WI38 (cell line): Measurements from ENCODE around the gene ABCB8.

ENCODE experiments used
- H3K4me3 ChIP-seq: 2 replicates; pipeline ENCODE4 v1.5.1; 2011; ENCODE audit warnings: low read depth, mild to moderate bottlenecking, control low read depth, low read length
- CTCF ChIP-seq: IDR thresholded peaks from 2 replicates; pipeline ENCODE4 v1.5.1; 2012; ENCODE audit warnings: low read depth, mild to moderate bottlenecking, control low read depth, low read length

ABCB8 gene

GRCh38 chr7:151062111-151062398 is 33.8 kb downstream of the ABCB8 start:
- no peak overlapping the region for H3K4me3 ChIP-seq

GRCh38 chr7:151062399-151063211 is 34.4 kb downstream of the ABCB8 start:
- no peak for TF ChIP-seq CTCF
- H3K4me3 ChIP-seq: no peak overlapping the region

More at GRCh38 chr7:151062111-151062398, 33.8 kb downstream of the ABCB8 start:
- no peak for TF ChIP-seq CTCF

GRCh38 chr7:151063212-151063561 is 34.9 kb downstream of the ABCB8 start:
- TF ChIP-seq CTCF: no peak
- H3K4me3 ChIP-seq: no peak overlapping the region

- no peak for TF ChIP-seq CTCF
- no peak overlapping the region for H3K4me3 ChIP-seq
These were observed 36.2 kb downstream of the ABCB8 start for GRCh38 chr7:151064454-151064853.

GRCh38 chr7:151064993-151065392 is 36.7 kb downstream of the ABCB8 start:
- no peak for TF ChIP-seq CTCF
- no peak overlapping the region for H3K4me3 ChIP-seq

- no peak overlapping the region for H3K4me3 ChIP-seq
- TF ChIP-seq CTCF: no peak
These were observed 37.3 kb downstream of the ABCB8 start for GRCh38 chr7:151065516-151065915.

GRCh38 chr7:151066273-151066974 is 38.2 kb downstream of the ABCB8 start:
- H3K4me3 ChIP-seq: no peak overlapping the region
- TF ChIP-seq CTCF: no peak
